HepG2 (cell line): ENCODE measurements around the gene MCRIP2. TPM values are rescaled to one million over a fixed set of nuclear protein-coding genes. Genes with fewer than 3 reads are reported as not detected.
A peak's percentile ranks its signal among the peaks of the same experiment; 100 is the strongest.

Source experiments
- ARHGAP35 ChIP-seq: sonication (generic); formaldehyde crosslinking; IDR thresholded peaks from 2 replicates; pipeline ENCODE4 v1.9.0; 2022; ENCODE audit warnings: mild to moderate bottlenecking, inconsistent platforms, moderate library complexity, missing genetic modification reagents, borderline replicate concordance
- ATF3 ChIP-seq: sonication (generic); formaldehyde crosslinking; IDR thresholded peaks from 2 replicates; pipeline ENCODE4 v1.4.0; 2020; ENCODE audit warnings: missing genetic modification reagents
- BRCA1 ChIP-seq: sonication (generic); formaldehyde crosslinking; IDR thresholded peaks from 2 replicates; pipeline ENCODE4 v1.4.0; 2020; ENCODE audit warnings: missing genetic modification reagents
- CEBPZ ChIP-seq: IDR thresholded peaks from 2 replicates; pipeline ENCODE4 v1.6.1; 2012; ENCODE audit warnings: low read length, improper control_type of control experiment
- DZIP1 ChIP-seq: sonication (generic); formaldehyde crosslinking; IDR thresholded peaks from 2 replicates; pipeline ENCODE4 v1.5.0; 2020; ENCODE audit warnings: mild to moderate bottlenecking, missing genetic modification reagents
- ETV5 ChIP-seq: IDR thresholded peaks from 2 replicates; pipeline ENCODE4 v1.6.1; 2018; ENCODE audit warnings: missing biosample characterization, missing genetic modification reagents, inconsistent platforms, borderline replicate concordance
- GMEB1 ChIP-seq: sonication (generic); formaldehyde crosslinking; IDR thresholded peaks from 2 replicates; pipeline ENCODE4 v1.5.1; 2020; ENCODE audit warnings: missing genetic modification reagents, mild to moderate bottlenecking, borderline replicate concordance
- HNF4A ChIP-seq: sonication (generic); formaldehyde crosslinking; IDR thresholded peaks from 2 replicates; pipeline ENCODE4 v1.4.0; 2020; ENCODE audit warnings: missing genetic modification reagents
- MTERF4 ChIP-seq: sonication (generic); formaldehyde crosslinking; IDR thresholded peaks from 2 replicates; pipeline ENCODE4 v1.8.0; 2023; ENCODE audit warnings: mild to moderate bottlenecking, missing genetic modification reagents
- NCOA1 ChIP-seq: sonication (generic); formaldehyde crosslinking; IDR thresholded peaks from 2 replicates; pipeline ENCODE4 v1.9.0; 2021; ENCODE audit warnings: missing genetic modification reagents
- RBFOX2 ChIP-seq: fragments of 200-400 bp; formaldehyde crosslinking; IDR thresholded peaks from 2 replicates; pipeline ENCODE4 v1.6.1; 2017; ENCODE audit warnings: low read depth, mild to moderate bottlenecking, low read length
- SATB2 ChIP-seq: sonication (generic); formaldehyde crosslinking; IDR thresholded peaks from 2 replicates; pipeline ENCODE4 v1.5.0; 2020; ENCODE audit warnings: missing genetic modification reagents
- YEATS4 ChIP-seq: sonication (generic); formaldehyde crosslinking; IDR thresholded peaks from 2 replicates; pipeline ENCODE4 v1.4.0; 2020; ENCODE audit warnings: missing genetic modification reagents, borderline replicate concordance
- ZBTB1 ChIP-seq: sonication (generic); formaldehyde crosslinking; IDR thresholded peaks from 2 replicates; pipeline ENCODE4 v1.4.0; 2020; ENCODE audit warnings: missing genetic modification reagents, borderline replicate concordance
- ZFY ChIP-seq: sonication (generic); formaldehyde crosslinking; IDR thresholded peaks from 2 replicates; pipeline ENCODE4 v1.4.0; 2020; ENCODE audit warnings: missing genetic modification reagents
- ZNF136 ChIP-seq: sonication (generic); formaldehyde crosslinking; IDR thresholded peaks from 2 replicates; pipeline ENCODE4 v1.8.1; 2022; ENCODE audit warnings: low read depth, mild to moderate bottlenecking, moderate library complexity, missing genetic modification reagents
- ZNF441 ChIP-seq: sonication (generic); formaldehyde crosslinking; IDR thresholded peaks from 2 replicates; pipeline ENCODE4 v1.7.0; 2021; ENCODE audit warnings: missing genetic modification reagents, borderline replicate concordance
- ZNF530 ChIP-seq: sonication (generic); formaldehyde crosslinking; IDR thresholded peaks from 2 replicates; pipeline ENCODE4 v1.5.0; 2020; ENCODE audit warnings: low read depth, mild to moderate bottlenecking, missing genetic modification reagents
- ZNF552 ChIP-seq: sonication (generic); formaldehyde crosslinking; IDR thresholded peaks from 2 replicates; pipeline ENCODE4 v1.9.0; 2022; ENCODE audit warnings: missing genetic modification reagents, mild to moderate bottlenecking, borderline replicate concordance
- ZNF773 ChIP-seq: sonication (generic); formaldehyde crosslinking; IDR thresholded peaks from 2 replicates; pipeline ENCODE4 v1.4.0; 2020; ENCODE audit warnings: missing genetic modification reagents, borderline replicate concordance
- polyA plus RNA-seq, 8 experiments: library from polyadenylated mRNA; depleted of rRNA in 3 of 8; stranded (reverse) in 7 of 8; unstranded in 1 of 8; fragments of >200 nt; fragmentation: Illumina TruSeq in 4 of 8; extraction: Trizol in 4 of 8; gene quantifications; 2 replicates each; pipeline versions ENCODE4 v1.2.1 to v1.2.3, GENCODE V29; 2011 to 2016; ENCODE audit warnings: low read depth in 4 of 8, missing spikeins in 1 of 8, mixed read lengths in 1 of 8; ENCODE audit not compliant: insufficient read depth in 1 of 8
- total RNA-seq, 5 experiments: library from RNA; depleted of rRNA; stranded (reverse); fragments of >200 nt; fragmentation: Illumina TruSeq; extraction: Trizol; gene quantifications; 2 replicates each; pipeline ENCODE4 v1.2.3, GENCODE V29; 2016; ENCODE audit warnings: low read depth in 1 of 5

MCRIP2 gene
- total and polyA plus RNA-seq, 2 of the 13 experiments (the other 11 are each of a cell fraction or from before 2014, with no cell fraction given): 39.6 to 76.7 TPM

GRCh38 chr16:645852-646678 is 4.4 kb downstream of the MCRIP2 start (continued):
- TF ChIP-seq ZNF530 (CRISPR knock-in tag) (no peak), NCOA1 (CRISPR knock-in tag) (no peak), ZNF441 (CRISPR knock-in tag) (peak; percentile 58; the same call in 1 of the 2 replicates), ZNF136 (CRISPR knock-in tag) (no peak), ZFY (CRISPR knock-in tag) (no peak), HNF4A (CRISPR knock-in tag) (no peak), ATF3 (no peak), GMEB1 (CRISPR knock-in tag) (no peak), MTERF4 (CRISPR knock-in tag) (no peak), YEATS4 (no peak), ZBTB1 (CRISPR knock-in tag) (no peak), ZNF773 (CRISPR knock-in tag) (no peak), ARHGAP35 (no peak), BRCA1 (CRISPR knock-in tag) (no peak), ZNF552 (no peak), ETV5 (CRISPR knock-in tag) (peak; percentile 31; the same call in 1 of the 2 replicates), RBFOX2 (peak; percentile 74), CEBPZ (no peak), DZIP1 (CRISPR knock-in tag) (no peak), SATB2 (CRISPR knock-in tag) (no peak)
